COLO668 (cell line): ENCODE results near the gene TCP11X2.
"Not testable (repeated sequence)": the region's sequence is repeated elsewhere in the genome, so short reads cannot be mapped to it uniquely, and the experiment has no call there.

ENCODE experiments used
- DNase-seq: peaks from one replicate; lab custom pipeline; 2025; ENCODE audit not compliant: unreplicated experiment; lab: John Stamatoyannopoulos, UW

Gene TCP11X2

GRCh38 chrX:102471762-102472220 lies at the start of gene TCP11X2:
TCP11X2 (minus strand) TSS chrX:102471812.
- not testable (repeated sequence) for DNase-seq

GRCh38 chrX:102517326-102517725 lies 45.7 kb upstream of the TCP11X2 start:
- DNase-seq, result no peak

- peak; percentile 22 for DNase-seq
Observed at GRCh38 chrX:102515975-102516941, 44.6 kb upstream of the TCP11X2 start, which contains the start of gene TMSB15A. TMSB15A (minus strand) TSS chrX:102516739.

- no peak for DNase-seq
Observed at GRCh38 chrX:102514536-102514935, 42.9 kb upstream of the TCP11X2 start.

- DNase-seq, result no peak
Observed at GRCh38 chrX:102498732-102499131, 27.1 kb upstream of the TCP11X2 start.

- DNase-seq, result no peak
Observed at GRCh38 chrX:102491766-102492165, 20.2 kb upstream of the TCP11X2 start.

GRCh38 chrX:102478765-102479164 lies 7.2 kb upstream of the TCP11X2 start:
- DNase-seq, result not testable (repeated sequence)

- not testable (repeated sequence) for DNase-seq
Observed at GRCh38 chrX:102470215-102470614, 1.4 kb downstream of the TCP11X2 start.

GRCh38 chrX:102458615-102459014 lies 13.0 kb downstream of the TCP11X2 start:
- not testable (repeated sequence) for DNase-seq

- not testable (repeated sequence) for DNase-seq
Observed at GRCh38 chrX:102439908-102440307, 31.7 kb downstream of the TCP11X2 start, which contains the start of gene NXF2B. NXF2B (minus strand) TSS chrX:102440008; CDS start chrX:102380036, 59,972 bp downstream.

GRCh38 chrX:102414493-102414892 lies 57.1 kb downstream of the TCP11X2 start:
- not testable (repeated sequence) for DNase-seq
